Astrocyte of the spinal cord (primary cell): ENCODE results near the gene EML2.

ENCODE experiments used
- DNase-seq: peaks from one replicate; pipeline ENCODE4 v3.0.0; 2011; ENCODE audit warnings: low read depth, low spot score
- H3K4me3 ChIP-seq: 2 replicates; pipeline ENCODE4 v1.5.1; 2011; ENCODE audit warnings: low read depth, mild to moderate bottlenecking, low read length, moderate library complexity
- in situ Hi-C: cut with HindIII; loops from 2 replicates; pipeline ENCODE4 v1.10.0; 2017; ENCODE audit warnings: low sequenced_read_pairs
- TF ChIP-seq, protein P1 (sequence below): IDR thresholded peaks from 2 replicates; pipeline ENCODE4 v1.5.1; 2012; ENCODE audit warnings: low read depth, mild to moderate bottlenecking, low read length, inconsistent platforms

The EML2 gene

DNA sequence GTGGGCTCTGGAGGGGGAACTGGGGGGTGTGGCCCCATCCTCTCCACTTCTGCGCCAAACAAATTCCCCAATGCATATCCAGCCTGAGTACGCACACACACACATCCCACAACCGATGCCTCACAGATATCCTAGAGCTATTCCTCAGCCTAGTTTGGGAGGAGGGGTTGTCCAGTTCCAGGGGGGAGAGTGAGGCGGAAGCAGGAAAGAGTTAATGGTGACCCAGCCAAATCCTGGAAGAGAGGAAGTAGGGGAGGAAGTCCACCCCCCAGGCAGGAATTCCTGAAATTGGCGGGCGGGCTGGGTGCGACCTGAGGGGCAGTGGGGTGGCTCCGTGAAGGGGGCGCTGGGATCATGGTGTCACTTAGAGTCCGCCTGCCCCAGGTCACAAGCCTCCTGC is 38.1 kb downstream of the EML2 start:
- DNase-seq, result no peak
- TF ChIP-seq, protein P1, sequence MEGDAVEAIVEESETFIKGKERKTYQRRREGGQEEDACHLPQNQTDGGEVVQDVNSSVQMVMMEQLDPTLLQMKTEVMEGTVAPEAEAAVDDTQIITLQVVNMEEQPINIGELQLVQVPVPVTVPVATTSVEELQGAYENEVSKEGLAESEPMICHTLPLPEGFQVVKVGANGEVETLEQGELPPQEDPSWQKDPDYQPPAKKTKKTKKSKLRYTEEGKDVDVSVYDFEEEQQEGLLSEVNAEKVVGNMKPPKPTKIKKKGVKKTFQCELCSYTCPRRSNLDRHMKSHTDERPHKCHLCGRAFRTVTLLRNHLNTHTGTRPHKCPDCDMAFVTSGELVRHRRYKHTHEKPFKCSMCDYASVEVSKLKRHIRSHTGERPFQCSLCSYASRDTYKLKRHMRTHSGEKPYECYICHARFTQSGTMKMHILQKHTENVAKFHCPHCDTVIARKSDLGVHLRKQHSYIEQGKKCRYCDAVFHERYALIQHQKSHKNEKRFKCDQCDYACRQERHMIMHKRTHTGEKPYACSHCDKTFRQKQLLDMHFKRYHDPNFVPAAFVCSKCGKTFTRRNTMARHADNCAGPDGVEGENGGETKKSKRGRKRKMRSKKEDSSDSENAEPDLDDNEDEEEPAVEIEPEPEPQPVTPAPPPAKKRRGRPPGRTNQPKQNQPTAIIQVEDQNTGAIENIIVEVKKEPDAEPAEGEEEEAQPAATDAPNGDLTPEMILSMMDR, result no peak
- in situ Hi-C loops, result no loop called here
- H3K4me3 ChIP-seq, result no peak overlapping the region

DNA sequence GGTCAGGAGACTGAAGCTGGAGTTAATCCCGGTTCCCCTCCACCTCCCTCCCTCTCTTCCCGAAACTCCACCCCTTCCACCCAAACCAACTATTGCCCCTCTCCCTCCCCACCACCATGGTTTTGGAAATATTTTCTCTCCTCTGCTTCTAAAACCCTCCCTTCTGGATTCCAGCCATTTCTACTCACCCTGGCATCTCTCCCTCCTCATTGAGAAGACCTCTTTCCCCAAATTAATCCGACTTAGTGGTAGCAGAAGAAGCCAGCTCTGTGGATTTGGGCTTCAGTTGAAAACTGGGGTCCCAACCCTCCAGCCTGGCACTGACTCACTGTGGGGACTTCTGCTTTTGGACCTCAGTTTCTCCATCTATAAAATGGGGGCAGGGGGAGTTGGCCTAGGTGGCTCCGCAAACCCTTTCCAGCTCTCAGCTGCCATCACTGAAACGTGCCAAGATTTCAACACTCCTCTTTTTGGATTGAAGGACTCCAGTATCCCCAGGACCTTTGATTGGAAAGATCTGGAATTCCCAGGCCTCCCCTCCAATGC is 38.8 kb downstream of the EML2 start:
- H3K4me3 ChIP-seq, result no peak overlapping the region
- no peak for DNase-seq
- TF ChIP-seq, protein P1, result no peak
- in situ Hi-C loops, result no loop called here

DNA sequence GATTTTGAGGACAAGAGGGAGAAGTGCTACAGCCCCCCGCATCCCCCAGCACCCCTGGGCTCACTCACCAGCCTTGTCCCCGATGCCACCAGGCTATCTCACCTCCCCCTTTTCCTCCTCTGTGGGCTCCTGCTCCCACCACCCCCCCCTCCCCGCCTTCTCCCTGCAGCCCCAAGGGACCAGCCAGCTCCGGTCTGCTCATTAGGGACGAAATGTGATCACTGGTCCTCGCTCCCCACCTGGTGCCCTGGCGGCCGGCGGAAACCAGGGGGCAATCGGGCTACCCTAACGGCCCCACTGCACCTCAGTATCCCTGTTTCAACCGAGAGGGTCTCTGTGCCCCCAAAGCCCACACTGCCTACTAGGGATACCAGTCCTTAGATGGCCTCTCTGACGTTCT is 39.9 kb downstream of the EML2 start:
- no peak overlapping the region for H3K4me3 ChIP-seq
- in situ Hi-C loops, result no loop called here
- no peak for DNase-seq
- TF ChIP-seq, protein P1, result no peak

DNA sequence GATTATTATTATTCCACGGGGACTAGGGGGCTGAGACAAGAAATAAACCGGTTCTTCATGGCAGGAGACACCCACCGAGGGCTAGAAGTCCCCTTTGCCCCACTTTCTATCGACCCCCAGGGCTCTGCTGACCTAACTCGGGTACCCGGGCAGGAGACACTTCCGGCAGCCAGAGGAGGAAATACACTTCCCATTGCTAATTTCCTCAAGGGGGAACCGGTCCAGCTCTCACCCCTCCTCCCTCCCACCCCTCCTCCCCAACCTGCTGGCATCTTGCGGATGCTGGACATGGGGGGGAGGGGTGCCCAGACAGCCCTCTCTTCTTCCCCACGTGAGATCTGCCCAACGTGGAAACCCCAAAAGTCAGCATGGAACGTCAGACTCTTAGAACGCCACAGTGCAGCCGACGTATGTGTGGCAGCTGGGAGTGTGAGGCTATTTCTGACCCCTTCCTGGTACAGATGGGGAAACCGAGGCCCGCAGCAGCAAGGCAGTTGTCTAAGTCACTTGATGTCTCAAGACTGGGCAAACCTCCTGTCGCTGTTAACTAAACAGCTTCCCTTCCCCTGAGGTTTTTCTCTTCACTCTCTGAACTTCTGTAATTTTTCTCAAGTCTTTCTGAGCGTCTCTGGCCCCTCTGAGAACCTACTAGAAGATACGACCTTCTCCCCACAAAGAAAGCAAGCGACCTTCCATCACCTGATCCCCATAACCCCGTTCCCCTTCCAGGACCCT is 40.8 kb downstream of the EML2 start:
- H3K4me3 ChIP-seq, result no peak overlapping the region

DNA sequence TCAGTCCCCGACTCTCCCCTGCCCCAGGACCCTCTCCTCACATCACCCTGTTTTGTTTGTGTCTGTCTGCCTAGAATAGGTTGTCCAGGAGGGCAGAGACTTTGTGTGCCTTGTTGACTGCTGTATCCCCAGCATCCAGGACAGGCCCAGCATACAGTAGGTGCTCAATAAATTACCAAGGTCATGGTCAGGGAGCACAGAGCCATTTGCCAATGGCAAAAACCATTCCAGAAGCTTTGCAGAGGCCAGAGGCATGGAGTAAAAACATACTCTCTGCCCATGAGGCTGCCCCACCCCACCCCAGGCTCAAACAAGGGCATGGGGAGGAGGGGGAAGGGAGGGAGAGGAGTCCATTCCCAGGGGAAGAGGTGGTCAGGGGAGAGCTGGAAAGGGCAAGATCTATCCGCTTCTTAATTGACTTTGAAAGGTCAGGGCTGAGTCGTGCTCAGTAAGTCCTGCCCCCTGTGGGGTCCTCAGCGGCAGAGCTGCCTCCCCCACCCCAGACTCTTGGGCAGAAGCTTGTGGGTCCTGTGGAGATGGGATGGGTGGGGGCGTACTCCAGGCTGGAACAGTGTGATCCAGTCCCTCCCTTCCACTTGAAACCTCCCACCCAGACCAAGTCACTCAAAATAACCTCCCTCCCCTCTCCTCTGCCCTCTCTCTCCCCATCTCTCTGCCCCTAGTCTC is 41.6 kb downstream of the EML2 start:
- in situ Hi-C loops, result no loop called here
- TF ChIP-seq, protein P1, result no peak
- no peak overlapping the region for H3K4me3 ChIP-seq
- no peak for DNase-seq

More for the DNA sequence above, 40.8 kb downstream of the EML2 start:
- no peak for DNase-seq
- in situ Hi-C loops, result no loop called here
- TF ChIP-seq, protein P1, result no peak

DNA sequence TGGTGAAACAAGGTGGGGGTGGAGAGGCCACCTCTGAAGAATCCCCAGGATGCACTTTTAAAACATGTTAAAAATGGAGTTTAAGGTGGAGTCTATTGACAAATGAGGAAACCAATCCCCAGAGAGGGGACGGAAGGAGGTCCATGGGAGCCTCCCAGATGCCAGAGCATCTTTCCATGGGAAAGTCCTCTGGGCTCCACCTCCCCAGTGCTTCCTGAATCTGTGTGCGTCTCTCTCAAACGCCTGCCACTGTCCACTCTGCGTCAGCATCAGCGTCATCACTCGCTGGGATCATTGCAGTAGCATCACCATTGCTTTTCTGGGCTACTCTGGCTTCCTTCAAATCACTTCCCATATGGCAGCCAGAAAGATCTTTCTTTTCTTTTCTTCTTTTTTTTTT is 43.4 kb downstream of the EML2 start:
- TF ChIP-seq, protein P1, result no peak
- in situ Hi-C loops, result no loop called here
- no peak overlapping the region for H3K4me3 ChIP-seq
- DNase-seq, result no peak
